NCI-H2029 (cell line): Measurements from ENCODE around the gene HTR3B.
"Not testable (repeated sequence)": the region's sequence is repeated elsewhere in the genome, so short reads cannot be mapped to it uniquely, and the experiment has no call there.

Experiments
- DNase-seq: peaks from one replicate; lab custom pipeline; 2025; lab: John Stamatoyannopoulos, UW

Gene HTR3B

GRCh38 chr11:113904379-113905101, at the start of gene HTR3B:
Gene HTR3B (plus strand): TSS chr11:113904796. CDS start chr11:113904934, 138 bp downstream.
- no peak for DNase-seq

- no peak for DNase-seq
Measured at GRCh38 chr11:113855803-113856202, 48.8 kb upstream of the HTR3B start.

- no peak for DNase-seq
Measured at GRCh38 chr11:113856966-113857759, 47.4 kb upstream of the HTR3B start.

DNA sequence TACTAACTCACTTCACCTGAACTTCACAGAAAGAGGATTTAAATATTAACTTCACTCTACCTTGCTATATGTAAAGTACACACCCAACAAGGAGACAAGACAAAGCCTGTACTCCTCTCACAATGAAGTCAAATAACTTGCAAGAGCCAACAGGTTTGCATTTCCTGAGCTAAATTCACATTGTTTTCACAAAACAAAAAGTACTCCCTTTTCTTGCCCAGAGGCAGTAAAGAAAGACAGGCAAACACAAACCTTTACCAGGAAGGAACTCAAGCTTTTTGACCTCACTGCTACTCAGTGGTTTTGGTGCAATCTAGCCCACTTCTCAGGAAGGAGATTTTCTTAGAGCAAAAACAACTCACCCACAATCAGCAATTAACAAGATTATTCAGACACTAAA, 44.9 kb upstream of the HTR3B start:
- no peak for DNase-seq

DNA sequence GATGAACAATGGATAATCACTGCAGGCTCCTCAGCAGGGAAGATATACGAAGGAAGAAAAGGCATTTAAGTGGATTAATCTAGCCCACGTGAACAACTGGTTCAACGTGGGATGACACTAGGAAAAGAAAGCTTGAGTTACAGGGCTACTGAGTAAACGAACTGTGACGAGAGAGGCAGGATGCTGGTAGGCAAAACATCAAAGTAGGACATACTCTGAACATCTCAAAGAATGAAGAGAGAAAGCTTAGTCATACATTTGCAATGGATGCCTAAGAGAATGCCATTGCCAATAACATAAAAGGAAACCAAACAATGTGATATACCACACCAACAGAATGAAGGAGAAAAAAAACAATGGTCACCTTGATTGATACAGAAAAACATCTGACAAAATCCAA, 42.2 kb upstream of the HTR3B start:
- no peak for DNase-seq

- DNase-seq, result no peak
Measured at GRCh38 chr11:113864410-113864809, 40.2 kb upstream of the HTR3B start.

DNA sequence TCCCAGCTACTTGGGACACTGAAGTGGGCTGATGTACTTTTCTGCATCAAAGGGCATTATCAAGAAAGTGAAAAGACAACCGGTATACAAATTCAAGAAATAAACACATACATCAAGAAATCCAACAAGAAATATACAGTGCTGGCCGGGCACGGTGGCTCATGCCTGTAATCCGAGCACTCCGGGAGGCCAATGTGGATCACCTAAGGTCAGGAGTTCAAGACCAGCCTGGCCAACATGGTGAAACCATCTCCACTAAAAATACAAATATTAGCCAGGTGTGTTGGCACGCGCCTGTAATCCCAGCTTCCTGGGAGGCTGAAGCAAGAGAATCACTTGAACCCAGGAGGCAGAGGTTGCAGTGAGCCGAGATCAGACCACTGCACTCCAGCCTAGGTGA, 38.7 kb upstream of the HTR3B start:
- DNase-seq, result no peak

DNA sequence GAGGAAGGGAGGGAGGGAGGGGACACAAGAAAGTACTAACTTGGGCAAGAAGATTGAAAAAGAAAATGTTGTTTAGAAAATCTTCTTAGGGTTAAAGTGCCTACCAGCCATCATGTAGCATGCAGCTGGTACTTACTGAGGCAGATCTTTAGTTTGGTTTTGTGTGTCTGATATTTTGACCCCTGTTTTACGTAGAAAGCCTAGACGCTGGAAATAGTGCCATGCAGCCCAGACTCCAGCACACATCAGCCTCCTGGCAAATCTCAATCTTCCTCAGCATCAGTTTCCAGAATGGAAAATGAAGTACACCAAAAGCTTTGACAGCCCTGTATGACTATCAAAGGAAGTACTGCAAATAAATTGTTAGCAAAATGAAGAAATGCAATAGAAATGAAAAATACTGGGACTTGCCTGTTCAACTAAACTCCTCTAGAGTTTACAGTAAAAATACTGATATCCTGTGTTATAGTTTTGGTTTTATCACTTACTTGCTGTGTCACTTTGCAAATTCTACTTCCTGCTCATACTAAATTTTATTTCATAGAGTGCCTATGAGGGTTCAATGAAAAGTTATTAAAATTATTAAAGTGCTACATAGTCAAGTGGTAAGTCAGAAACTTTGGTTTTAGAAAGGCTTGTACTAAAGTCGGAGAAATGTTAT, 36.6 kb upstream of the HTR3B start:
- no peak for DNase-seq

DNA sequence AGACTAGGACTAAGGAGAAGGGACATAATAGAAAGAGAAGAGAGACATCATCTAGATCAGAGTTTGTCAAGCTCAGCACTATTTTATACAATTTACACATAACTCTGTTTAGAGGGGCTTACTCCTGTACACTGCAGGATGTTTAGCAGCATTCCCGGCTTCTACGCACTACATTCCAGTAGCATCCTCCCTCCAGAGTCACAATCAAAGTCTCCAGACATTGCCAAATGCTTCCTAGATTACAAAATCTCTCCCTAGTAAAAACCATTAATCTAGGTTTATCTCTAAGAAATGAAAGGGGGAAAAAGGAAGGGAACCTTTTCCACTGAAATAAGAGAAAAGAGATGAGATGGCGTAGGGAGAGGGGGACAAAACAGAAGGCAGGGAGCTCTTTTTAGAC, 33.3 kb upstream of the HTR3B start:
- no peak for DNase-seq

- DNase-seq, result no peak
Measured at GRCh38 chr11:113873236-113873626, 31.4 kb upstream of the HTR3B start.

GRCh38 chr11:113874096-113874495, 30.5 kb upstream of the HTR3B start:
- DNase-seq, result no peak

DNA sequence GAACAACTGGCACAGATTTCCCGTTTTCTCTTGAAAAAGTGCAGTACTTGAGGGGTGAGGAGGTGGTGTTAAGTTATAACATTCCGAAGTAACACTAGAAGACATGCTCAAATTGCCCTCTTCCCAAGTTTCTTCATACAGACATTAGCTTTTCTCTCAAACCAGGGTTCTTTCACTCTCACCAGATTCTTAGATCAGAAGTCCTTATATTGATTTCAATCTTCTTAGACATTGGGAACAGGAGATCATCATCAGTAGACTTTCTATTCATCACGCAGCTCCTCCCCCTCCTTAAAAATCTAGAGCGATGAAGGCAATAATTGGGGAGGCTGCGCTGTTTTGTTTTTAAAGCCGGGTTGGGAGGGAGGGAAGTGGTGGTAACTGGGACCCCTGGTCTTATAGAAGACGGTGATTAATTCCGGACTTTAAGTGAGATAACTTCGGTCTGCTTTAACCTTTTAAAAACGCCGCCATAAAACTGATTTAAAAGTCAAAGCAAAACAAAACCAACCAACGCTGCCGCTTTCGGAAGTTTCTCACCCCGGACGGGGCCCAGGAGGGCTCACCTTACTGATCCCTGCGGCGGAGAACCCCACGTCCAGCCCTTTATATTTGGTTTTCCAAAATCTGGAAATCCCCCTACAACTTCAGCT, 29.9 kb upstream of the HTR3B start:
- DNase-seq, result no peak

DNA sequence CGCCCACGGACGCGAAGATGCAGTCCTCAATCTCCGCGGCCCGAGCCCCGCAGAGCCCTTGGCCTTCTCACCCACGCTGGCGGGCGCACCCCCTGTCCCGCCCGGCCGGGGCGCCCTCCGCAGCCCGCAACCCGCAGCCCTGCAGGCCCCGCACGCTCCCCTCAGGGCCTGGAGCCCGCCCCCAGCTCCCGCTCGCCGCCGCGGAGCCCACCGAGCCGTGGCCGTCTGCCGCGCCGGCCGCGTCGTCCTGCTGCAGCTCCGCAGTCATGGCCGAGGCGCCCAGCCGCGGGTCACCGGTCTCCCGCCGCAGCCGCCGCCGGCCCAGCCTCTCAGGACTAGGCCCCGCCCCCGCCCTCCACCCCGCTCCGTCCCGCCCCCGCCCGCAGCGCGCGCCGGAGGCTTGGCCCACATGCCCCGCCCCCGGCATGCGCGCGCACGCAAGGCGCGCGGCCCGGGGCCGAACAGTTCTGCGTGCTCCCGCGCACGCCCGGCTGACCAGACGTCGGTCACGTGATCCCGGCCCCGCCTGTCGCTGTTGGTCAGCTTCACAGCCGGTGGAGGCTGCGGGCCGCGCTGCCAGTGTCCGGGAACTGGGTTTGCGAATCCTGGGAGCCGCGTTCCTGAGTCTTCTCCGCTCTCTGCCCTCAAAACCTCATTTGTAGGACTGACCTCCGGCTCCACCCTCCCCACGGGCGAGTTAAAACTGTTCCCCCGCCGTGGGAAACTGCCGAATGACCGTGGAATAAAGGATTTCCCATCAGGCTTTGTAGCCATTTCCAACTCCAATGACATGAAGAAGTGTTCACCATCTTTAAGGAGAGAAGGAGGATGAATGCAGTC, 29.1 kb upstream of the HTR3B start, which contains the start of gene USP28:
Gene USP28 (minus strand): TSS at position 339 of the 840 bp plus-strand sequence. CDS start 71 bp downstream, at position 268.
- DNase-seq, result peak; percentile 90

DNA sequence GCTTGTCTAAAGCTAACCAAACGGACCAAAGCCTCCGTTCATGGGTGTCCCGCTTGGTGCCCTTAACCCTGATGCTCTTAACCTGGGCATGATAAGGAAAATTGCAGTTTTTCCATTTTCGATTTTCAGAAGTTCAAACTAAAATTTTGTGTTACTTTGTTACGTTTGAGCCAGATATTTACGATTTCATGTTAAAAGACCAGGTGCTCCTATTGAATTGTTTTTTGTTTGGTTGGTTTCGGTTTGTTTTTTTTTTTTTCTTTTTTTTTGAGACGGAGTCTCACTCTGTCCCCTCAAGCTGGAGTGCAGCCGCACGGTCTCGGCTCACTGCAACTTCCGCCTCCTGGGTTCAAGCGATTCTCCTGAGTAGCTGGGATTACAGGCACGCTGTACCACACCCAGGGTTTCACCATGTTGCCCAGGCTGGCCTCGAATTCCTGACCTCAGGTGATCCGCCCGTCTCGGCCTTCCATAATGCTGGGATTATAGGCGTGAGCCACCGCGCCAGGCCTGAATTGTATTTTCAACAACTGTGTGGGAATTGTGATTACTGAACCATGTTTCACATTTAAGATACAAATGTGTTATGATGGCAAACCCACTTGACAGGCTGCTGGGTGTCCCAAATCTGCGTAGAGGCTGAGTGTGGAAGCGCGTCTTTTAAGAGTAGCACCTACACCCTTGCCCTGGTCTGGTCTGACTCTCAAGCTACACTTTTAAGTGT, 28.4 kb upstream of the HTR3B start:
- peak; percentile 16 for DNase-seq

DNA sequence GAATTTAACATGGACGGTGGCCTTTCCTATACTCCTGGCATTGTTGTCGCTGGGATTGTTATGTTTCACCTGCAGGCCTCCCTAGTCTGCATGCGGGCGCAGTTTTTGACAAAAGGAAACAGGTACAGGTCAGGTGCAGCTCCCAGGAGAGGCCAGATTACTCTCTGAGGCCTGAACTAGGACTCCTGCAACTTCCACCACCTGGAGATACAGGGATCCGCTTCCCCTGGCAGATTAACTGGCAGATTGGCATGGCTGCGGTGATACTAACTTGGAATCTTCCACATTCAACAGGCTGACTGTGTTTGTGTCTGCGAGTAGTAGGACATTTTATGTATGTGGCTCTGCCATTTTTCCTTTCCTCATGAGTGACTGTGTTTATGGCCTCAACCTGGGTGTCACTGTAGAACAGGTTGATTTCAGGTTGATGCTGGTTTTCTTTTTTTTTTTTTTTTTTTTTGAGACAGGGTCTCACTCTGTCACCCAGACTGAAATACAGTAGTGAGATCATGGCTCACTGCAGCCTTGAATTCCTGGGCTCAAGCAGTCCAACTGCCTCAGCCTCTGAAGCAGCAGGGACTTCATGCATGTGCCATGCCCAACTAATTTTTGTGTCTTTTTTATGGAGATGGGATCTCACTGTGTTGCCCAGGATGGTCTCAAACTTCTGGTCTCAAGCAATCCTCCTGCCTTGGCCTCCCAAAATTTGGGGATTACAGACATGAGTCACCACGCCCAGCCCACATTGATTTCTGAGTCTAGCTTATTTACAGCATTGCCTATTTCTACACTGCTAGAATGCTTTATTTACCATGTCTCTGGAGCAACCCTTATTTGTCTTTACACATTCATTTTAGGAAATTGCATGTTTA, 27.6 kb upstream of the HTR3B start:
- no peak for DNase-seq

DNA sequence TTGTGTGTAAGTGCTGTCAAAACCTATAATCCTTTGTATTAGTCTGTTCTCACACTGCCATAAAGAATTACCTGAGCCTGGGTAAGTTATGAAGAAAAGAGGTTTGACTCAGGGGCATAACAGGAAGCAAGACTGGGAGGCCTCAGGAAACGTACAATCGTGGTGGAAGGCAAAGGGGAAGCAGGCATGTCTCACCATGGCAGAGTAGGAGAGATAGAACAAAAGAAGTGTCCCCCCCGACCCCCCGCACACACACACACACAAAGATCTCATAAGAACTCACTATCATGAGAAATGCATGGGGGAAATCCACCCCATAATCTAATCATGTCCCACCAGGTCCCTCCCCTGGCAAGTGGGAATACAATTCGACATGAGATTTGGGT, 26.9 kb upstream of the HTR3B start:
- DNase-seq, result no peak

DNA sequence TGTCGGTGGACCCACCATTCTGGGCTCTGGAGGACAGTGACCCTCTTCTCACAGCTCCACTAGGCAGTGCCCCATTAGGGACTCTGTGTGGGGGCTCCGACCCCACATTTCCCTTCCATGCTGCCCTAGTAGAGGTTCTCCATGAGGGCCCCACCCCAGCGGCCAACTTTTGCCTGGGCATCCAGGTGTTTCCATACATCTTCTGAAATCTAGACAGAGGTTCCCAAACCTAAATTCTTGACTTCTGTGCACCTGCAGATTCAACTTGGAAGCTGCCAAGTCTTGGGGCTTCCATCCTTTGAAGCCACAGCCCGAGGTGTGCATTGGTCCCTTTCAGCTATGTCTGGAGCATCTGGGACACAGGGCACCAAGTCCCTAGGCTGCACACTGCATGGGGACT, 25.1 kb upstream of the HTR3B start:
- not testable (repeated sequence) for DNase-seq

DNA sequence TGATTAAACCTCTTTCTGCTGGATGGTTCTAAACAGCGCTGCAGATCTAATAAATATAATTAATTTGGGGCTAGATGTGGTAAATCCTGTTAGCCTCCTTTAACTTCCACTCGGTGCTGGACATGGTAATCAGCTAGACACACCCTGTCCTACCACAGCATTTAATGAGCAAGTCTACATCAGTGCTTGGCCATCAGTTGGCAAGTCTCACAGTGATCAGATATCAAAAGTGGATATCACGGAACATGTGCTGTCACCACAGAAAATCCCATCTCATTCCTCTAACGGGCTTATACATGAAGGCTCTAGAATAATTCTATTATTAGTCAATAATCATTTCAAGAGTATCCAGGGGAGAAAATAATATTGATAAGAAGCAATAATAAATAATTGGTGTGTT, 23.6 kb upstream of the HTR3B start:
- DNase-seq, result no peak

DNA sequence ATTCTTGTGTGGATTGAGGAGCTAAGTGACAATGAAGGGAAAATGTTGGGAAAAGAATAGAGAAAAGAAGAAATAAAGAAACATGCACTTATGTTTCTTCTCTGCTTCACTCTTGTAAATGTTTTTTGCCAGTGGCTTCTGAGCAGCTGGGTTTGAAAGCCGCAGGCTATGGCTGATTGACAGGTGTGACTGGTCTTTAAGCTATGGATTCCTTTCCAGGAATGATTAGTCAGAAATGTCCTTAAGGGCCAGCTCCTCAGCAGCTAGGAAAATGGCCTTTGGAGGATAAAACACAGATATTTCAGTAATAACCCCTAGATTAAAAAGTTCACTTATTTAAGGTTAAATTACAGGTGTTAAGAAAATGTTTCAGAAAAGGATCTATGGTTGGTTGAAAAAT, 22.7 kb upstream of the HTR3B start:
- DNase-seq, result no peak

GRCh38 chr11:113884361-113884836, 20.2 kb upstream of the HTR3B start:
- DNase-seq, result no peak
